ENCODE measurements around the gene LHFPL2. TPM values are rescaled to one million over a fixed set of nuclear protein-coding genes. Genes with fewer than 3 reads are reported as not detected.

The LHFPL2 gene
- total and polyA plus RNA-seq, 9 of the 15 experiments (the other 6 are each of a cell fraction or from before 2014, with no cell fraction given): 1.0 to 6.6 (median 4.6) TPM

DNA sequence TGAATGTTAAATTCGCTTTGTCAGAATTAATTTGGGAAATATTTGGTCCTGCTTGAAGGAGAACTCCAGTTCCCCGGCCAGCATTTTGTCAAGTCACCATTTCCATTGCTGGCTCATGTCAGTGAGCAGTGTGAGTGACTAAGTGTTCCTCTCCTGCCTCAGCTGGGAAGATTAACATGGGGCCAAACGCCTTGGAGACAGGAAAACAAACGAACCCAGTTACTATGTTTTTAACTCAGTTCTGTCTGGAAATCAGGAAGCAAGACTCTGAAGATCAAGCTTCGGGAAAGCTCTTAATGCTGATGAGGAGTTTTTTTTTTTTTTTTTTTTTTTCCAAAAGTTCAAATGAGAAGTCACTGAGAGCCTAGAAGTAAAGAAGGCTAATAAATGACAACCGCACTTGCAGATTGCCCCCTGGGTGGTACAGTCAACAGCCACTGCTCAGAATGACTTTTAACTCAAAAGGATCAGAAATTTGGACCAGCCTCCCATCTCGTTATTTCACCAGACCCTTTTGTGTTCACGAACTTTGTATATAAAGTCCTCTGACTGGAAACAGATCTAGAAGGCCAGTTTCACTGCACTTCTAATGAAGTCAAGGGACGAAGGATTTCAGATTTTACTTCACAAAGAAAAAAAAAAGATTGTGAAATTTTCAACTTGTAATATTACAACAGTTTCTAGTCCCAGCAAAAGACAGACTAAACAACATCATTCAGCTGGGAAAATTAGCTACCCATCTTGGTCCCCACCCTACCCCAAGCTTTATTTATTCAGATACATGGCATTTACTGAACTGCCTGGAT lies 121.3 kb downstream of the LHFPL2 start (continued):
- TF ChIP-seq, protein P1, sequence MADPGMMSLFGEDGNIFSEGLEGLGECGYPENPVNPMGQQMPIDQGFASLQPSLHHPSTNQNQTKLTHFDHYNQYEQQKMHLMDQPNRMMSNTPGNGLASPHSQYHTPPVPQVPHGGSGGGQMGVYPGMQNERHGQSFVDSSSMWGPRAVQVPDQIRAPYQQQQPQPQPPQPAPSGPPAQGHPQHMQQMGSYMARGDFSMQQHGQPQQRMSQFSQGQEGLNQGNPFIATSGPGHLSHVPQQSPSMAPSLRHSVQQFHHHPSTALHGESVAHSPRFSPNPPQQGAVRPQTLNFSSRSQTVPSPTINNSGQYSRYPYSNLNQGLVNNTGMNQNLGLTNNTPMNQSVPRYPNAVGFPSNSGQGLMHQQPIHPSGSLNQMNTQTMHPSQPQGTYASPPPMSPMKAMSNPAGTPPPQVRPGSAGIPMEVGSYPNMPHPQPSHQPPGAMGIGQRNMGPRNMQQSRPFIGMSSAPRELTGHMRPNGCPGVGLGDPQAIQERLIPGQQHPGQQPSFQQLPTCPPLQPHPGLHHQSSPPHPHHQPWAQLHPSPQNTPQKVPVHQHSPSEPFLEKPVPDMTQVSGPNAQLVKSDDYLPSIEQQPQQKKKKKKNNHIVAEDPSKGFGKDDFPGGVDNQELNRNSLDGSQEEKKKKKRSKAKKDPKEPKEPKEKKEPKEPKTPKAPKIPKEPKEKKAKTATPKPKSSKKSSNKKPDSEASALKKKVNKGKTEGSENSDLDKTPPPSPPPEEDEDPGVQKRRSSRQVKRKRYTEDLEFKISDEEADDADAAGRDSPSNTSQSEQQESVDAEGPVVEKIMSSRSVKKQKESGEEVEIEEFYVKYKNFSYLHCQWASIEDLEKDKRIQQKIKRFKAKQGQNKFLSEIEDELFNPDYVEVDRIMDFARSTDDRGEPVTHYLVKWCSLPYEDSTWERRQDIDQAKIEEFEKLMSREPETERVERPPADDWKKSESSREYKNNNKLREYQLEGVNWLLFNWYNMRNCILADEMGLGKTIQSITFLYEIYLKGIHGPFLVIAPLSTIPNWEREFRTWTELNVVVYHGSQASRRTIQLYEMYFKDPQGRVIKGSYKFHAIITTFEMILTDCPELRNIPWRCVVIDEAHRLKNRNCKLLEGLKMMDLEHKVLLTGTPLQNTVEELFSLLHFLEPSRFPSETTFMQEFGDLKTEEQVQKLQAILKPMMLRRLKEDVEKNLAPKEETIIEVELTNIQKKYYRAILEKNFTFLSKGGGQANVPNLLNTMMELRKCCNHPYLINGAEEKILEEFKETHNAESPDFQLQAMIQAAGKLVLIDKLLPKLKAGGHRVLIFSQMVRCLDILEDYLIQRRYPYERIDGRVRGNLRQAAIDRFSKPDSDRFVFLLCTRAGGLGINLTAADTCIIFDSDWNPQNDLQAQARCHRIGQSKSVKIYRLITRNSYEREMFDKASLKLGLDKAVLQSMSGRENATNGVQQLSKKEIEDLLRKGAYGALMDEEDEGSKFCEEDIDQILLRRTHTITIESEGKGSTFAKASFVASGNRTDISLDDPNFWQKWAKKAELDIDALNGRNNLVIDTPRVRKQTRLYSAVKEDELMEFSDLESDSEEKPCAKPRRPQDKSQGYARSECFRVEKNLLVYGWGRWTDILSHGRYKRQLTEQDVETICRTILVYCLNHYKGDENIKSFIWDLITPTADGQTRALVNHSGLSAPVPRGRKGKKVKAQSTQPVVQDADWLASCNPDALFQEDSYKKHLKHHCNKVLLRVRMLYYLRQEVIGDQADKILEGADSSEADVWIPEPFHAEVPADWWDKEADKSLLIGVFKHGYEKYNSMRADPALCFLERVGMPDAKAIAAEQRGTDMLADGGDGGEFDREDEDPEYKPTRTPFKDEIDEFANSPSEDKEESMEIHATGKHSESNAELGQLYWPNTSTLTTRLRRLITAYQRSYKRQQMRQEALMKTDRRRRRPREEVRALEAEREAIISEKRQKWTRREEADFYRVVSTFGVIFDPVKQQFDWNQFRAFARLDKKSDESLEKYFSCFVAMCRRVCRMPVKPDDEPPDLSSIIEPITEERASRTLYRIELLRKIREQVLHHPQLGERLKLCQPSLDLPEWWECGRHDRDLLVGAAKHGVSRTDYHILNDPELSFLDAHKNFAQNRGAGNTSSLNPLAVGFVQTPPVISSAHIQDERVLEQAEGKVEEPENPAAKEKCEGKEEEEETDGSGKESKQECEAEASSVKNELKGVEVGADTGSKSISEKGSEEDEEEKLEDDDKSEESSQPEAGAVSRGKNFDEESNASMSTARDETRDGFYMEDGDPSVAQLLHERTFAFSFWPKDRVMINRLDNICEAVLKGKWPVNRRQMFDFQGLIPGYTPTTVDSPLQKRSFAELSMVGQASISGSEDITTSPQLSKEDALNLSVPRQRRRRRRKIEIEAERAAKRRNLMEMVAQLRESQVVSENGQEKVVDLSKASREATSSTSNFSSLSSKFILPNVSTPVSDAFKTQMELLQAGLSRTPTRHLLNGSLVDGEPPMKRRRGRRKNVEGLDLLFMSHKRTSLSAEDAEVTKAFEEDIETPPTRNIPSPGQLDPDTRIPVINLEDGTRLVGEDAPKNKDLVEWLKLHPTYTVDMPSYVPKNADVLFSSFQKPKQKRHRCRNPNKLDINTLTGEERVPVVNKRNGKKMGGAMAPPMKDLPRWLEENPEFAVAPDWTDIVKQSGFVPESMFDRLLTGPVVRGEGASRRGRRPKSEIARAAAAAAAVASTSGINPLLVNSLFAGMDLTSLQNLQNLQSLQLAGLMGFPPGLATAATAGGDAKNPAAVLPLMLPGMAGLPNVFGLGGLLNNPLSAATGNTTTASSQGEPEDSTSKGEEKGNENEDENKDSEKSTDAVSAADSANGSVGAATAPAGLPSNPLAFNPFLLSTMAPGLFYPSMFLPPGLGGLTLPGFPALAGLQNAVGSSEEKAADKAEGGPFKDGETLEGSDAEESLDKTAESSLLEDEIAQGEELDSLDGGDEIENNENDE (IDR thresholded peaks at IDR 0.05; ENCODE audit: low read depth, low read length): no peak
- TF ChIP-seq SAP30 (IDR thresholded peaks at IDR 0.05; ENCODE audit: borderline replicate concordance, insufficient read depth, low read depth, low read length, poor library complexity, severe bottlenecking) (no peak), TRIM28 (IDR thresholded peaks at IDR 0.05) (peak; percentile 95), ETV5 (CRISPR knock-in tag; IDR thresholded peaks at IDR 0.05; ENCODE audit: low read depth) (no peak), CBX1 (IDR thresholded peaks at IDR 0.05; ENCODE audit: low read depth) (0 out of 2 replicates have a peak, but pooled peaks have one; percentile 31), TCF3 (CRISPR knock-in tag; IDR thresholded peaks at IDR 0.05) (no peak), WHSC1 (IDR thresholded peaks at IDR 0.05; ENCODE audit: low read length) (no peak), TBP (optimal IDR thresholded peaks at IDR 0.05; ENCODE audit: low read depth, low read length) (peak; percentile 18), ATF1 (CRISPR knock-in tag; IDR thresholded peaks at IDR 0.05) (no peak), ATF1 (tag; IDR thresholded peaks at IDR 0.05) (0 out of 2 replicates have a peak, but pooled peaks have one; percentile 13), BHLHE40 (IDR thresholded peaks at IDR 0.05; ENCODE audit: low read length) (no peak), GABPA (tag; conservative IDR thresholded peaks at IDR 0.05; ENCODE audit: low read depth) (0 out of 2 replicates have a peak, but pooled peaks have one; percentile 18)
- TF ChIP-seq, protein P2, sequence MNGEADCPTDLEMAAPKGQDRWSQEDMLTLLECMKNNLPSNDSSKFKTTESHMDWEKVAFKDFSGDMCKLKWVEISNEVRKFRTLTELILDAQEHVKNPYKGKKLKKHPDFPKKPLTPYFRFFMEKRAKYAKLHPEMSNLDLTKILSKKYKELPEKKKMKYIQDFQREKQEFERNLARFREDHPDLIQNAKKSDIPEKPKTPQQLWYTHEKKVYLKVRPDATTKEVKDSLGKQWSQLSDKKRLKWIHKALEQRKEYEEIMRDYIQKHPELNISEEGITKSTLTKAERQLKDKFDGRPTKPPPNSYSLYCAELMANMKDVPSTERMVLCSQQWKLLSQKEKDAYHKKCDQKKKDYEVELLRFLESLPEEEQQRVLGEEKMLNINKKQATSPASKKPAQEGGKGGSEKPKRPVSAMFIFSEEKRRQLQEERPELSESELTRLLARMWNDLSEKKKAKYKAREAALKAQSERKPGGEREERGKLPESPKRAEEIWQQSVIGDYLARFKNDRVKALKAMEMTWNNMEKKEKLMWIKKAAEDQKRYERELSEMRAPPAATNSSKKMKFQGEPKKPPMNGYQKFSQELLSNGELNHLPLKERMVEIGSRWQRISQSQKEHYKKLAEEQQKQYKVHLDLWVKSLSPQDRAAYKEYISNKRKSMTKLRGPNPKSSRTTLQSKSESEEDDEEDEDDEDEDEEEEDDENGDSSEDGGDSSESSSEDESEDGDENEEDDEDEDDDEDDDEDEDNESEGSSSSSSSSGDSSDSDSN (IDR thresholded peaks at IDR 0.05; ENCODE audit: borderline replicate concordance in 1 of 2, low read depth in 2 of 2, low read length in 2 of 2): no peak

Data from K562 (cell line).